ENCODE measurements around the gene PRAMEF14. TPM values are rescaled to one million over a fixed set of nuclear protein-coding genes. Genes with fewer than 3 reads are reported as not detected.

The PRAMEF14 gene, protein sequence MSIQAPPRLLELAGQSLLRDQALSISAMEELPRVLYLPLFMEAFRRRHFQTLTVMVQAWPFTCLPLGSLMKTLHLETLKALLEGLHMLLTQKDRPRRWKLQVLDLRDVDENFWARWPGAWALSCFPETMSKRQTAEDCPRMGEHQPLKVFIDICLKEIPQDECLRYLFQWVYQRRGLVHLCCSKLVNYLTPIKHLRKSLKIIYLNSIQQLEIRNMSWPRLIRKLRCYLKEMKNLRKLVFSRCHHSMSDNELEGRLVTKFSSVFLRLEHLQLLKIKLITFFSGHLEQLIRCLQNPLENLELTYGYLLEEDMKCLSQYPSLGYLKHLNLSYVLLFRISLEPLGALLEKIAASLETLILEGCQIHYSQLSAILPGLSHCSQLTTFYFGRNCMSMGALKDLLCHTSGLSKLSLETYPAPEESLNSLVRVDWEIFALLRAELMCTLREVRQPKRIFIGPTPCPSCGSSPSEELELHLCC
- not detected for total RNA-seq

DNA sequence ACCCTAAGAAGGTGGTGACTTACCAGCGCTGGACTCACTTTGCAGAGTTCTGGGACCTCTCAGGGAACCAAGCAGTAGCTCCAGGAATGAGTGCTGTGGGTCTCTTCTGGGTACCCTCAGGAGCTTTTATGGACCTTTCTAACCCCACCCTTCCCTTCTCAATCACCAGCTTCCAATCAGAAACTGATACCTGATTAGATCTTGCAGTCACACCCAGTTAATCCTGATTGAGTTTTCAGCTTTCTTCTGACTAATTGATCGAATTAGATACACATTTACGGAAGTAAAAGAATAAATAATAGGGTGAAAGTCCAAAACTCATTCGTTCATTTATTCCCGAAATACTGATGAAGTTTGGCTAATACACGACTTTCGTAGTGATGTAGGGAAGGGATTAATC lies at the start of gene PRAMEF14:
TSS of gene PRAMEF14 (minus strand) at position 101 of the 400 bp plus-strand sequence. CDS start 1,820 bp downstream, outside the sequence.

DNA sequence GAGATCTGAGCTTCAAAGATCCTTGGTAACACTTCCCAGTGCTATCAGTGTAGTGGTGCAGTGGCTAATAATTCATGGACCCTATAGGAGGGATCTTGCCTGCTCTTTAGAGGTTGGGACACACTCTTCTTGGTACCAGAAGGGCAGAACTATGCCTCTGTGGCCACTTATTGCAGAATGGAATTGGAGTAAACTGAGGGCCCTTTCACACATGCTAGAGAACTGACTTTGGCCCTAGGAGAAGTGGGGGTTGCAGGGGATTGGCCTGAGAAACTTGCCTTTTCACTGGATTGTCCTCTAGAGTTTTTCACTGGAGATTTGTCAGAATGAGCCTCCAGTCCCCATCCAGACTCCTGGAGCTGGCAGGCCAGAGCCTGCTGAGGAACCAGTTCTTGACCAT lies 42.4 kb upstream of the PRAMEF14 start, which contains the start of gene PRAMEF17:
TSS of gene PRAMEF17 (plus strand) at position 301 of the 400 bp plus-strand sequence. CDS start at position 327, 26 bp downstream.

DNA sequence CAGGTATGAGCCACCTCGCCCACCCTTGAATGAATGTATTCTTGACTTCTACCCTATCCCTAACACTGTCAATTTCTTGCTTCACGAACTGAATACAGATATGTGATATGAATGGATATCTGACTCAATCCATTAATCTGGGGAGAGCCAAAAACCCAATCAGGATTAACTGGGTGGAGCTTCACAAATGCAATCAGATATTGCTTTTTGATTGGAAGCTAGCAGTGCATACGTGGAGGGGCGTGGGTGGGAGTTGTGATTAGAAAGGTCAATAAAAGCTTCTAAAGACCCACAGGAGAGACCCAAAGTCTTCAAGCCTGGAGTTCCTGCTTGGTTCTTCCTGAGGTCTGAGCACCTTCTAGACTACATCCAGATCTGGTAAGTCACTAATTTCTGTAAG lies 31.7 kb downstream of the PRAMEF14 start, which contains the start of gene PRAMEF15:
TSS of gene PRAMEF15 (plus strand) at position 301 of the 400 bp plus-strand sequence. CDS start 2,827 bp downstream, outside the sequence.

DNA sequence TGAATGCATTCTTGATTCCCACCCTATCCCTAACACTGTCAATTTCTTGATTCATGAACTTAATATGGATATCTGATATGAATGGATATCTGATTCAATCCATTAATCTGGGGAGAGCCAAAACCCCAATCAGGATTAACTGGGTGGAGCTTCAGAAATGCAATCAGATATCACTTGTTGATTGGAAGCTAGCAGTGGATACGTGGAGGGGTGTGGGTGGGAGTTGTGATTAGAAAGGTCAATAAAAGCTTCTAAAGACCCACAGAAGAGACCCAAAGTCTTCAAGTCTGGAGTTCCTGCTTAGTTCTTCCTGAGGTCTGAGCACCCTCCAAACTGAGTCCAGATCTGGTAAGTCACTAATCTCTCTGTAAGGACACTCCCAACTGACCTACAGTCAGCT lies 43.7 kb downstream of the PRAMEF14 start, which contains the start of gene PRAMEF33:
TSS of gene PRAMEF33 (plus strand) at position 301 of the 400 bp plus-strand sequence. CDS start 2,416 bp downstream, outside the sequence.

Other genes starting within 250 kb of the PRAMEF14 start
- not detected for gene HNRNPCL2, start 230.3 kb downstream of the PRAMEF14 start, total RNA-seq
- gene PRAMEF26, start 191.1 kb downstream of the PRAMEF14 start, total RNA-seq = not detected
- not detected for gene HNRNPCL4, start 181.5 kb downstream of the PRAMEF14 start, total RNA-seq
- not detected for gene PRAMEF9, start 175.3 kb downstream of the PRAMEF14 start, total RNA-seq
- gene PRAMEF13, start 145.7 kb downstream of the PRAMEF14 start, total RNA-seq = not detected
- gene PRAMEF18, start 121.0 kb downstream of the PRAMEF14 start, total RNA-seq = not detected
- not detected for gene PRAMEF5, start 92.9 kb downstream of the PRAMEF14 start, total RNA-seq
- not detected for gene PRAMEF8, start 62.0 kb downstream of the PRAMEF14 start, total RNA-seq
- not detected for gene PRAMEF33, start 43.6 kb downstream of the PRAMEF14 start, total RNA-seq
- not detected for gene PRAMEF15, start 31.6 kb downstream of the PRAMEF14 start, total RNA-seq
- gene PRAMEF19, start 24.8 kb upstream of the PRAMEF14 start, total RNA-seq = not detected
- gene PRAMEF17, start 42.5 kb upstream of the PRAMEF14 start, total RNA-seq = not detected
- gene PRAMEF20, start 63.3 kb upstream of the PRAMEF14 start, total RNA-seq = not detected
- not detected for gene LRRC38, start 166.9 kb upstream of the PRAMEF14 start, total RNA-seq
- gene PDPN, start 236.7 kb upstream of the PRAMEF14 start, total RNA-seq = not detected